ENCODE data around the gene HM13. TPM values are rescaled to one million over a fixed set of nuclear protein-coding genes. Genes with fewer than 3 reads are reported as not detected.

HM13 gene
- total and polyA plus RNA-seq, 2 of the 13 experiments (the other 11 are each of a cell fraction or from before 2014, with no cell fraction given), result 118 to 243 TPM

GRCh38 chr20:31570735-31571617 is 56.7 kb downstream of the HM13 start (continued):
- TF ChIP-seq ZNF883 (CRISPR knock-in tag; IDR thresholded peaks at IDR 0.05; ENCODE audit: not compliant biosample characterization) (no peak), NR2F1 (CRISPR knock-in tag; IDR thresholded peaks at IDR 0.05) (no peak), ZNF615 (CRISPR knock-in tag; IDR thresholded peaks at IDR 0.05; ENCODE audit: borderline replicate concordance) (no peak), CBX5 (CRISPR knock-in tag; IDR thresholded peaks at IDR 0.05; ENCODE audit: borderline replicate concordance) (no peak), ZNF275 (CRISPR knock-in tag; IDR thresholded peaks at IDR 0.05; ENCODE audit: borderline replicate concordance) (no peak), ZBTB7A (CRISPR knock-in tag; IDR thresholded peaks at IDR 0.05) (no peak), SIN3B (IDR thresholded peaks at IDR 0.05; ENCODE audit: low read length) (no peak)
- TF ChIP-seq, protein P1, sequence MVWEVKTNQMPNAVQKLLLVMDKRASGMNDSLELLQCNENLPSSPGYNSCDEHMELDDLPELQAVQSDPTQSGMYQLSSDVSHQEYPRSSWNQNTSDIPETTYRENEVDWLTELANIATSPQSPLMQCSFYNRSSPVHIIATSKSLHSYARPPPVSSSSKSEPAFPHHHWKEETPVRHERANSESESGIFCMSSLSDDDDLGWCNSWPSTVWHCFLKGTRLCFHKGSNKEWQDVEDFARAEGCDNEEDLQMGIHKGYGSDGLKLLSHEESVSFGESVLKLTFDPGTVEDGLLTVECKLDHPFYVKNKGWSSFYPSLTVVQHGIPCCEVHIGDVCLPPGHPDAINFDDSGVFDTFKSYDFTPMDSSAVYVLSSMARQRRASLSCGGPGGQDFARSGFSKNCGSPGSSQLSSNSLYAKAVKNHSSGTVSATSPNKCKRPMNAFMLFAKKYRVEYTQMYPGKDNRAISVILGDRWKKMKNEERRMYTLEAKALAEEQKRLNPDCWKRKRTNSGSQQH (CRISPR knock-in tag; IDR thresholded peaks at IDR 0.05; ENCODE audit: low read depth), result no peak

All from HepG2 (cell line).